ENCODE measurements around the gene C1QTNF1. TPM values are rescaled to one million over a fixed set of nuclear protein-coding genes. Genes with fewer than 3 reads are reported as not detected.

C1QTNF1 gene
- polyA plus RNA-seq, 1 donor (not counting 4 experiments of a cell fraction or from before 2014, with no cell fraction given): 6.6 TPM

DNA sequence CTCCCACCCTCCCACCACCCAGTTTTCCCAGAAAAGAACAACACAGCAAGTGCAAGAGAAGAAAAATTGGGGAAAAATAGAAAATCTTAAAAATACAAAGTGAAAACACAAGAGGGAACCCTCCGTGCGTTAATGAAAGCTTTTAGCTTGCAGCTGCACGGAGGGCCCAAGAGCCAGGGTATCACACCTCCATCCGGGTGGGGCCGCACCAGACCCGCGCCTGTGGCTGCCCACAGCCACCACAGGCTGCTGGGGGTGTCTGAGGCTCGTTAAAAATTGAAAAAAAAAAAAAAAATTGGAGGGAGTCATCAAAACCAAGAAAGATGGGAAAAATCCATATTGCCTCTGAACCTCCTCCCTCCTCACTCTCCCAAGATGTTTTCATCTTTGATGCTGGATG, 69.3 kb downstream of the C1QTNF1 start:
- no peaks in the 10 kb centered on the region for H3K9me3 ChIP-seq (ENCODE audit: control insufficient read depth, low read depth, low read length)
- no peaks in the 10 kb centered on the region for H3K36me3 ChIP-seq (ENCODE audit: control insufficient read depth in 2 of 2, extremely low read depth in 1 of 2, insufficient read depth in 2 of 2, low read length in 2 of 2)
- FAIRE-seq (no peak), DNase-seq (ENCODE audit: low read depth, low spot score) (no peak)
- peaks cover 44% of the 10 kb centered on the region for H3K27me3 ChIP-seq (ENCODE audit: control insufficient read depth, extremely low read depth, insufficient read depth, low read length)
- H3K79me2 ChIP-seq (ENCODE audit: control insufficient read depth, insufficient read depth, low read length): no peaks in the 10 kb centered on the region
- no peak overlapping the region for H3K4me2 ChIP-seq (ENCODE audit: control insufficient read depth, extremely low read depth, insufficient read depth, low read depth, low read length)
- no peak overlapping the region for H2AFZ ChIP-seq (ENCODE audit: control insufficient read depth, low read length)
- no peak overlapping the region for H3K9ac ChIP-seq (ENCODE audit: control insufficient read depth, extremely low read depth, insufficient read depth, low read length)
- H3K9me1 ChIP-seq (ENCODE audit: control insufficient read depth, extremely low read depth, insufficient read depth, low read length): no peaks in the 10 kb centered on the region
- dilution Hi-C loops (cut with MboI; ENCODE audit: extremely low pct_ligation_motif_present, low sequenced_read_pairs): no loop called here
- H3K27ac ChIP-seq (ENCODE audit: control insufficient read depth, insufficient read depth, low read length): no peak overlapping the region
- no peaks in the 10 kb centered on the region for H4K20me1 ChIP-seq (ENCODE audit: control insufficient read depth, extremely low read depth, insufficient read depth, low read length)
- H3K4me1 ChIP-seq (ENCODE audit: control insufficient read depth, extremely low read depth, insufficient read depth, low read length): peaks cover 14% of the 10 kb centered on the region
- H3K4me3 ChIP-seq (ENCODE audit: control insufficient read depth in 2 of 3, extremely low read depth in 1 of 3, insufficient read depth in 2 of 3, low read depth in 1 of 3, low read length in 3 of 3): no peak overlapping the region
- TF ChIP-seq, protein P1, sequence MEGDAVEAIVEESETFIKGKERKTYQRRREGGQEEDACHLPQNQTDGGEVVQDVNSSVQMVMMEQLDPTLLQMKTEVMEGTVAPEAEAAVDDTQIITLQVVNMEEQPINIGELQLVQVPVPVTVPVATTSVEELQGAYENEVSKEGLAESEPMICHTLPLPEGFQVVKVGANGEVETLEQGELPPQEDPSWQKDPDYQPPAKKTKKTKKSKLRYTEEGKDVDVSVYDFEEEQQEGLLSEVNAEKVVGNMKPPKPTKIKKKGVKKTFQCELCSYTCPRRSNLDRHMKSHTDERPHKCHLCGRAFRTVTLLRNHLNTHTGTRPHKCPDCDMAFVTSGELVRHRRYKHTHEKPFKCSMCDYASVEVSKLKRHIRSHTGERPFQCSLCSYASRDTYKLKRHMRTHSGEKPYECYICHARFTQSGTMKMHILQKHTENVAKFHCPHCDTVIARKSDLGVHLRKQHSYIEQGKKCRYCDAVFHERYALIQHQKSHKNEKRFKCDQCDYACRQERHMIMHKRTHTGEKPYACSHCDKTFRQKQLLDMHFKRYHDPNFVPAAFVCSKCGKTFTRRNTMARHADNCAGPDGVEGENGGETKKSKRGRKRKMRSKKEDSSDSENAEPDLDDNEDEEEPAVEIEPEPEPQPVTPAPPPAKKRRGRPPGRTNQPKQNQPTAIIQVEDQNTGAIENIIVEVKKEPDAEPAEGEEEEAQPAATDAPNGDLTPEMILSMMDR (optimal IDR thresholded peaks at IDR 0.05 in 1 of 3, IDR thresholded peaks at IDR 0.05 in 1 of 3, conservative IDR thresholded peaks at IDR 0.05 in 1 of 3; ENCODE audit: extremely low read depth in 1 of 3, insufficient read depth in 2 of 3, low read length in 3 of 3): no peak

DNA sequence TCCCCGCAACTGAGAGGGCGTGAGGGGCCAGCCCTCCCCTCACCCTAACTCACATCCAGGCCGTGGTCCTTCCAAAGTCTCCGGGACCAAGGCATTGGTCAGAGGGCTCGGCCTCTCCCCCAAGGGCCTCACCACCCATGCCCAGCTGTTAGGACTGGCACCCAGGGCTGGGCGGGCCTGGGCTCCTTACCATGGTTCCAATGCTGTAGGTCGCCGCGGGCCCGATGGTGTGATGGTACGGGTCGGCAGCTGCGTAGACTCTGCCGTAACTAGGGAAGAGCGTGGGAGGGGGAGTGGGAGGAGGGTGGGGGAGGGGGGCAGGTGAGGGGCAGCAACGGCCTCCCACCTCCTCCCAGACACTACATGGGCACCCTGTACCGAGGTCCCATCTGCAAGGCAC, 70.3 kb downstream of the C1QTNF1 start:
- no peak for DNase-seq (ENCODE audit: low read depth, low spot score)
- H3K27me3 ChIP-seq (ENCODE audit: control insufficient read depth, extremely low read depth, insufficient read depth, low read length): peaks cover 54% of the 10 kb centered on the region
- H3K36me3 ChIP-seq (ENCODE audit: control insufficient read depth in 2 of 2, extremely low read depth in 1 of 2, insufficient read depth in 2 of 2, low read length in 2 of 2): no peaks in the 10 kb centered on the region
- dilution Hi-C loops (cut with MboI; ENCODE audit: extremely low pct_ligation_motif_present, low sequenced_read_pairs): no loop called here
- H2AFZ ChIP-seq (ENCODE audit: control insufficient read depth, low read length): no peak overlapping the region
- TF ChIP-seq EZH2 (IDR thresholded peaks at IDR 0.05; ENCODE audit: low read length): no peak
- TF ChIP-seq, protein P1 (optimal IDR thresholded peaks at IDR 0.05 in 1 of 3, IDR thresholded peaks at IDR 0.05 in 1 of 3, conservative IDR thresholded peaks at IDR 0.05 in 1 of 3; ENCODE audit: extremely low read depth in 1 of 3, insufficient read depth in 2 of 3, low read length in 3 of 3): no peak
- no peaks in the 10 kb centered on the region for H3K9me3 ChIP-seq (ENCODE audit: control insufficient read depth, low read depth, low read length)
- H3K4me2 ChIP-seq (ENCODE audit: control insufficient read depth, extremely low read depth, insufficient read depth, low read depth, low read length): no peak overlapping the region
- H4K20me1 ChIP-seq (ENCODE audit: control insufficient read depth, extremely low read depth, insufficient read depth, low read length): no peaks in the 10 kb centered on the region
- H3K4me3 ChIP-seq (ENCODE audit: control insufficient read depth in 2 of 3, extremely low read depth in 1 of 3, insufficient read depth in 2 of 3, low read depth in 1 of 3, low read length in 3 of 3): no peak overlapping the region
- peaks cover 14% of the 10 kb centered on the region for H3K4me1 ChIP-seq (ENCODE audit: control insufficient read depth, extremely low read depth, insufficient read depth, low read length)
- no peak overlapping the region for H3K27ac ChIP-seq (ENCODE audit: control insufficient read depth, insufficient read depth, low read length)
- no peaks in the 10 kb centered on the region for H3K79me2 ChIP-seq (ENCODE audit: control insufficient read depth, insufficient read depth, low read length)
- no peak for FAIRE-seq
- no peak overlapping the region for H3K9ac ChIP-seq (ENCODE audit: control insufficient read depth, extremely low read depth, insufficient read depth, low read length)
- H3K9me1 ChIP-seq (ENCODE audit: control insufficient read depth, extremely low read depth, insufficient read depth, low read length): no peaks in the 10 kb centered on the region
